NCI-H1694 (cell line): ENCODE data around the gene LZTS3.
"Not testable (repeated sequence)": the region's sequence is repeated elsewhere in the genome, so short reads cannot be mapped to it uniquely, and the experiment has no call there.

Source experiments
- DNase-seq: peaks from one replicate; lab custom pipeline; 2025; lab: John Stamatoyannopoulos, UW

Gene LZTS3

GRCh38 chr20:3192226-3193015, 19.1 kb upstream of the LZTS3 start:
- no peak for DNase-seq

DNA sequence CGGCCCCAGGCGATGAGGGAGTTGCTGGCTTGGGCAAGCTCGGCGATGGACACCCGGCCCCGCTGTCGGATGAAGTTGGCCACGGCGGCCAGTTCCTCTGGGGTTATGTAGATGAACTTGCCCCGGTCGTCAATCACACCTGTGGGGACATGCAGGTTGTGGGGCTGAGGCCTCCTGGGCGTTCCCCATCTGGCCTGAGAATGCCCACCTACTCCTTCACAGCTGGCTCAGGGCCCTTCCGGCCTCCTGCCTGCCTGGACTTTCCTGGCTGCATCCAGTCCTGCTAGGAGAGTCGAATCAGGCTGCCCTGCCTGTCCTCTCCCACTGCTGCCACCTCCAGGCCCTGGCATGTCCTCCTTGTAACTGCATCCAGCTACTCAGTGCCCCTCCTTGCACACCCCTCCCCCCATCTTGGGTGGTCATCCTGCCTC, 17.3 kb upstream of the LZTS3 start:
- DNase-seq: no peak

- DNase-seq: no peak
Observed at GRCh38 chr20:3189561-3190131, 16.3 kb upstream of the LZTS3 start.

- DNase-seq: no peak
Observed at GRCh38 chr20:3188823-3189413, 15.6 kb upstream of the LZTS3 start.

DNA sequence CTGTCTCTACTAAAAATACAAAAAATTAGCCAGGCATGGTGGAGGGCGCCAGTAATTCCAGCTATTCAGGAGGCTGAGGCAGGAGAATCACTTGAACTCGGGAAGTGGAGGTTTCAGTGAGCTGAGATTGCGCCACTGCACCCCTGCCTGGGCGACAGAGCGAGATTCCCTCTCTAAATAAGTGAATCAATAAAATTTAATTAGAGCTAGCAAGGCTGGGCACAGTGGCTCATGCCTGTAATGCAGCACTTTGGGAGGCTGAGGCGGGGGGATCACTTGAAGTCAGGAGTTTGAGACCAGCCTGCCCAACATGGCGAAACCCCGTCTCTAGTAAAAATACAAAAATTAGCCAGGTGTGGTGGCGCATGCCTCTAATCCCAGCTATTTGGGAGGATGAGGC, 14.5 kb upstream of the LZTS3 start:
- not testable (repeated sequence) for DNase-seq

- no peak for DNase-seq
Observed at GRCh38 chr20:3183896-3184612, 10.7 kb upstream of the LZTS3 start.

GRCh38 chr20:3182429-3182828, 9.1 kb upstream of the LZTS3 start:
- not testable (repeated sequence) for DNase-seq

- DNase-seq: no peak
Observed at GRCh38 chr20:3181270-3181669, 7.9 kb upstream of the LZTS3 start.

DNA sequence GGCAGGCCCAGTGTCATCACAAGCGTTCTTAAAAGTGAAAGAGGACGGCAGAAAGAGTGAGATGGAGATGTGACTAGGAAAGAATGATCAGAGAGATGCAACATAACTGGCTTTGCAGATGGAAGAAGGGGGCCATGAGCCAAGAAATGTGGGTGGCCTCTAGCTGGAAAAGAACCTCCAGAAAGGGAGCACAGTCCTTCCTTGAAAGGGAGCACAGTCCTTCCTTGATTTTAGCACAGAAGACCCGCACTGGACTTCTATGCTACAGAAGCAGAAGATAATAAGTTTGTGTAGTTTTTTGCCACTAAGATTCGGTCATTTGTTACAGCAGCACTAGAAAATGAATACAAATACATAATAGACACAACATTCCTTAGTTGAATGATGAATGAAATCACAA, 7.0 kb upstream of the LZTS3 start:
- DNase-seq: no peak

GRCh38 chr20:3177746-3178485, 4.6 kb upstream of the LZTS3 start:
- no peak for DNase-seq

GRCh38 chr20:3175270-3175669, 1.9 kb upstream of the LZTS3 start:
- no peak for DNase-seq

- DNase-seq: no peak
Observed at GRCh38 chr20:3174442-3175261, 1.3 kb upstream of the LZTS3 start.

DNA sequence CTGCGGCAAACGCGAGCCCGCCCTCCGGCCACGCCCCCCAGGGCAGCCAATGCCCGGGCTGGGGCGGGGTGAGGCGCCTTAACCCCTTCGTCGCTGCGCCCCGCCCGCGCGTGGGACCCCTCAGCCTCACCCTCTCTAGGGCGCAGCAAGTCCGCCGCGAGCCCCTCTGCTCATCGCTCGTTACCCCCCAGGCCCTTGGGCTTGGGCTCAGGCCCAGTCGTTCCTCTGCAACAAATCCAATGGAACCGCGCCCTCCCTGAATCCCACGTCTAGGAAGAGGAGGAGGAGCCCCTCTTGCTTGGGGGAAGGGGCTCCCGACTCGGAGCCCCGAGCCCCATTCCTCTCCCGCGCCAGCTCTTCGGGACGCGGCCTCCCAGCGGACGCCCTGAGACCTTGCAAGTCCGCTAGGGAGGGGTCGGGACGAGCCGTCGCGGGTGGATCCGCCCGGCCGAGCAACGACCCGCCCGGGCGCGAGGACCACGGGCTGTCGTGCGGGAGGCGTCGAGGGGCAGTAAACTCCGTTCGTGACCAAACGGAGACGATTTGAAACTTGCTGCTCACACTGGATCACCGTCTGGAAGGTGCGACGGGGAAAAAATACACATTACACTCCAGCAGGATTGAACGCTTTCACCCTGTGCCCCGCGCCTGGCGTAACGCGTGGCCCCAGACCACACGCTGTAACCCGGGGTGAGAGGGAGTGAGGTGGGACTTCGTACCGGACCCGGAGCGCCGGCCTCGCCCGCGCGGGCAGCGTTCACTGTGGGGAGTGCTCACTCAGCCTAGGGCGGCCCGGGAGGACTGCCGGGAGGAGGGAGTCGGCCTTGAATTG, 477 bp upstream of the LZTS3 start:
- DNase-seq: no peak

GRCh38 chr20:3172126-3172932, 1.0 kb downstream of the LZTS3 start:
- no peak for DNase-seq

DNA sequence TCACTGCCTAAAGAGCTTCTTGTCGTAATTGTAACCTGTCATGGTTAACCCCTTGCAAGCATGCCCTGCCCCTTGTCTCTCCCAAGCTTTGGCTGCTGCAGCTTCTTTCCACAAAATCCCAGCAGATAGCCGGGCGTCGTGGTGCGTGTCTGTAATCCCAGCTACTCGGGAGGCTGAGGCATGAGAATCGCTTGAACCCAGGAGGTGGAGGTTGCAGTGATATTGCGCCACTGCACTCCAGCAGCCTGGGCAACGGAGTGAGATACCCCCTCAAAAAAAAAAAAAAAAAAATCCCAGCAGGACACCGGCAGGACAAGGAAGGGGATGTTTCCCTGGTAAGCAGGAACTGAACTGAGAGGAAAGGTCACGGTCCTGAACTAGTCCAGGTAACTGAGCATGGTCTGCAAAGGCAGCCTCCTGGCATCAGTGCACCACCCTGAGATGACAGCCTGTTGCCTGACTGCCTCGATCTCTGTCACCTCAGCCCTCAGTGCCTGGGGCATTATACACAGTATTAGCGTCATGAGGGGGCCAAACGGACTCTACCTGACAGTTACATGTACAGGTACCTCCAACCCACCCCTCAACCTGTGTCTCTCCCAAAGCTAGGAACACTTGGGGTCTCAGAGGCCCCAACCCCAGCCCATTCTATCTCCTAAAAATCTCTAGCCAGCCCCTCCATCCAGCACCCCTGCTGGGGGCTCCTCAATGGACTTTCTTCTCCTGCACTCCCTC, 1.8 kb downstream of the LZTS3 start:
- no peak for DNase-seq

- no peak for DNase-seq
Observed at GRCh38 chr20:3168829-3169590, 4.3 kb downstream of the LZTS3 start.

- DNase-seq: no peak
Observed at GRCh38 chr20:3168079-3168828, 5.1 kb downstream of the LZTS3 start.
